Left renal pelvis (tissue), 4 donors: ENCODE measurements around the gene TIGD3. TPM values are rescaled to one million over a fixed set of nuclear protein-coding genes. Genes with fewer than 3 reads are reported as not detected.
A peak's percentile ranks its signal among the peaks of the same experiment; 100 is the strongest.

Experiments used
- DNase-seq, 4 donors: peaks; one replicate each; pipeline ENCODE4 v3.0.0-alpha.2; 2013; ENCODE audit warnings: low read depth in 4 of 4, low spot score in 3 of 4
- polyA plus RNA-seq, 4 donors: library from polyadenylated mRNA; unstranded; fragments of 120-200 nt; gene quantifications; one replicate each; pipeline ENCODE4 v1.2.1, GENCODE V29; 2013; ENCODE audit not compliant: insufficient read length in 4 of 4

The TIGD3 gene
- polyA plus RNA-seq, 4 donors, result 0.41 to 0.69 (median 0.55) TPM

GRCh38 chr11:65386307-65387140 is 32.0 kb downstream of the TIGD3 start, which contains the start of gene FRMD8:
FRMD8 (plus strand) TSS chr11:65386637; CDS start chr11:65387037, 400 bp downstream.
- peak in 2 of 4 donors; percentile 66 to 72 for DNase-seq

- DNase-seq, result no peak
Measured at GRCh38 chr11:65388731-65389130, 34.2 kb downstream of the TIGD3 start.

GRCh38 chr11:65389294-65389980 is 34.9 kb downstream of the TIGD3 start:
- DNase-seq, result no peak

GRCh38 chr11:65390099-65390941 is 35.8 kb downstream of the TIGD3 start:
- no peak for DNase-seq

- no peak for DNase-seq
Measured at GRCh38 chr11:65390996-65391395, 36.4 kb downstream of the TIGD3 start.

- DNase-seq, result no peak
Measured at GRCh38 chr11:65392186-65392829, 37.8 kb downstream of the TIGD3 start.

- DNase-seq, result no peak
Measured at GRCh38 chr11:65392899-65393298, 38.3 kb downstream of the TIGD3 start.

- DNase-seq, result no peak
Measured at GRCh38 chr11:65393513-65394079, 39.0 kb downstream of the TIGD3 start.

GRCh38 chr11:65394125-65394536 is 39.6 kb downstream of the TIGD3 start:
- no peak for DNase-seq

- no peak for DNase-seq
Measured at GRCh38 chr11:65395961-65396530, 41.5 kb downstream of the TIGD3 start.

- no peak for DNase-seq
Measured at GRCh38 chr11:65396769-65397745, 42.5 kb downstream of the TIGD3 start.

- no peak for DNase-seq
Measured at GRCh38 chr11:65398362-65398910, 43.9 kb downstream of the TIGD3 start.

- DNase-seq, result no peak
Measured at GRCh38 chr11:65399249-65399648, 44.7 kb downstream of the TIGD3 start.

- no peak for DNase-seq
Measured at GRCh38 chr11:65399845-65400244, 45.3 kb downstream of the TIGD3 start.

GRCh38 chr11:65400307-65401072 is 45.9 kb downstream of the TIGD3 start:
- DNase-seq, result no peak

- no peak for DNase-seq
Measured at GRCh38 chr11:65401073-65401802, 46.7 kb downstream of the TIGD3 start.

GRCh38 chr11:65401803-65402248 is 47.3 kb downstream of the TIGD3 start:
- no peak for DNase-seq
